Hematopoietic multipotent progenitor cell treated with erythropoietin and hydrocortisone succinate and interleukin-3 and kit ligand, for 4 days (in vitro differentiated cells): ENCODE measurements around the gene POLR3GL.
"Not testable (repeated sequence)": the region's sequence is repeated elsewhere in the genome, so short reads cannot be mapped to it uniquely, and the experiment has no call there.

ENCODE experiments used
- DNase-seq: peaks from one replicate; pipeline ENCODE4 v3.0.0-alpha.2; 2015

Gene POLR3GL

GRCh38 chr1:146021622-146022402 lies 57.3 kb downstream of the POLR3GL start, which contains the start of gene HJV:
Gene HJV, minus strand, starts transcription at chr1:146021735. Its CDS starts 1,504 bp downstream, at chr1:146020231.
- DNase-seq = no peak

DNA sequence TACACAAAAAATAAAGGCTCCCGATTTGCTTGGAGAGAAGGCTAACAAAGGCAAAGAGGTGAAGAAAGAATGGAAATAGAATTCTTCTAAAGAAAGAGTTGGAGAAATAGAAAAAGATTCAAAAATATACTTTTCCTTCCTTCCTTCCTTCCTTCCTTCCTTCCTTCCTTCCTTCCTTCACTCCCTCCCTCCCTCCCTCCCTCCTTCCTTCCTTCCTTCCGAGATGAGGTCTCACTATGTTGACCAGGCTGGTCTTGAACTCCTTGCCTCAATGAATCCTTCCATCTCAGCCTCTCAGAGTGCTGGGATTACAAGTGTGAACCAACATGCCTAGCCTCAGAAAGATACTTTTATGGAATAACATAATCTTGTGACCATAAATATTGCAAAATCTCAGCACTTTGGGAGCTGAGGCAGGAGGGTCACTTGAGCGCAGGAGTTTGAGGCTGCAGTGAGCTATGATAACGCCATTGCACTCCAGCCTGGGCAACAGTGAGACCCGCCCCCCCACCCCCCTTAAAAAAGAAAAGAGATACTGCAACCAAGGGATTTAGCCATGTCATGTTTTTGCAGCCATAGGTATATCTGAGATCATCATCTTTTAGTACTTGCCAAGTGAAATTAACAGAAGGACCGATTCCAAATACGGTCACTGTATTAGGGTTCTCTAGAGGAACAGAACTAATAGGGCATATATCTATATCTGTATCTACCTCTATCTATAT lies 58.1 kb downstream of the POLR3GL start:
- no peak for DNase-seq

- DNase-seq = peak; percentile 67
These were observed 61.5 kb downstream of the POLR3GL start for GRCh38 chr1:146025787-146026495.

DNA sequence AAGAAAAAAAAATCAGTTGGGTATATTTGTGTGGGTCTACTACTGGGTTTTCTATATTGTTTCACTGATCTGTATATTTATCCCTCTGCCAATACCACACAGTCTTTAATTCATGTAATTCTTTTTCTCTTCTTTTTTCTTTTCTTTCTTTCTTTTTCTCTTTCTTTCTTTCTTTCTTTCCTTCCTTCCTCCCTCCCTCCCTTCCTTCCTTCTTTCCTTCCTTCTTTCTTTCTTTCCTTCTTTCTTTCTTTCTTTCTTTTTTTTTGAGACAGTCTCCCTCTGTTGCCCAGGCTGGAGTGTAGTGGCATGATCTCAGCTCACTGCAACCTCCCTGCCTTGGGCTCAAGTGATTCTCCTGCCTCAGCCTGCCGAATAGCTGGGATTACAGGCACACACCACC lies 62.2 kb downstream of the POLR3GL start:
- not testable (repeated sequence) for DNase-seq
